ENCODE measurements around the gene RFT1.

Gene RFT1

DNA sequence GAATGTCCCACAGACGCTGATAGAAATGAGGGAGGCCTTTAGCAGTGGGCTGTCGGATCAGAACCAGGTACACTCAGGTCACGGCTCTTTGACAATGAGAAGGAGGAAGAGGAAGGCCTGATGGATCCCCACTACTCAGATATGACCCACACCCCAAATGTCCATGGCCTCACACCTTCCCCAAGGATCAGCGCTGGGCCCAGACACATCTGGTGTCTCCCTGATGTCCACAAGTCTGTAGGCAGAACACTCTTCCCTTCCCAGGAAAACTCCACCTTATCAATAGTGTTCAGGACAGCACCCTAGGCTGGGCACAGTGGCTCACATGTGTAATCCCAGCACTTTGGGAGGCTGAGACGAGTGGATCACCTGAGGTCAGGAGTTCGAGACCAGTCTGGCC, 51.1 kb downstream of the RFT1 start:
- TF ChIP-seq TARDBP (IDR thresholded peaks at IDR 0.05) (no peak), ZNF384 (IDR thresholded peaks at IDR 0.05) (no peak), ARNT (IDR thresholded peaks at IDR 0.05) (no peak), L3MBTL2 (conservative IDR thresholded peaks at IDR 0.05) (no peak), LEF1 (IDR thresholded peaks at IDR 0.05; ENCODE audit: borderline replicate concordance) (no peak), BHLHE40 (IDR thresholded peaks at IDR 0.05; ENCODE audit: borderline replicate concordance) (no peak), FOXA1 (IDR thresholded peaks at IDR 0.05) (no peak), ELF4 (IDR thresholded peaks at IDR 0.05) (no peak), NFRKB (IDR thresholded peaks at IDR 0.05) (no peak), FOXK2 (IDR thresholded peaks at IDR 0.05) (no peak), SUZ12 (IDR thresholded peaks at IDR 0.05) (no peak), CTBP1 (IDR thresholded peaks at IDR 0.05; ENCODE audit: borderline replicate concordance) (no peak)
- TF ChIP-seq, protein P1, sequence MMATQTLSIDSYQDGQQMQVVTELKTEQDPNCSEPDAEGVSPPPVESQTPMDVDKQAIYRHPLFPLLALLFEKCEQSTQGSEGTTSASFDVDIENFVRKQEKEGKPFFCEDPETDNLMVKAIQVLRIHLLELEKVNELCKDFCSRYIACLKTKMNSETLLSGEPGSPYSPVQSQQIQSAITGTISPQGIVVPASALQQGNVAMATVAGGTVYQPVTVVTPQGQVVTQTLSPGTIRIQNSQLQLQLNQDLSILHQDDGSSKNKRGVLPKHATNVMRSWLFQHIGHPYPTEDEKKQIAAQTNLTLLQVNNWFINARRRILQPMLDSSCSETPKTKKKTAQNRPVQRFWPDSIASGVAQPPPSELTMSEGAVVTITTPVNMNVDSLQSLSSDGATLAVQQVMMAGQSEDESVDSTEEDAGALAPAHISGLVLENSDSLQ (IDR thresholded peaks at IDR 0.05), result no peak
- ChIA-PET CTCF (no interaction called here), POLR2A (no interaction called here)
- no peak for DNase-seq (ENCODE audit: extremely low spot score)

DNA sequence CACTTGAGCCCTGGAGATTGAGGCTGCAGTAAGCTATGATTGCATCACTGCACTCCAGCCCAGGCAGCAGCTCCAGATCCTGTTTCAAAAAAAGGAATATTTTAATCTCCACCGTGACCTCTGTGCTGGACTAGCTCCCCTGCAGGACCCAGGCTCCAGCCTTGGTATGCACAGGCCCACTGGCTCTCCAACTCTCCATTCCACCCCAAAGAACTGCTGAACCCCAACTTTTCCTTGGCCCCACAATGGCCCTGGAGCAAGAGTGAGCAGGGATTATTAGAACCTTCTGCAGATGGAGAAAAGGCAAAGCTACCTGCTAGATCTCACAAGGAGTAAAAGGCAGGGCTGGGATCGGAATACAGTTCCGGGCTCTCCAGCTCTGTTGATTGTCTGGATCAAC, 51.6 kb downstream of the RFT1 start:
- ChIA-PET POLR2A (no interaction called here), CTCF (interaction anchor here (0.6 kb wide), 1 partner anchor 123 kb away, joined by 3 read pairs; no protein-coding TSS in a partner anchor)
- TF ChIP-seq SUZ12 (IDR thresholded peaks at IDR 0.05), result no peak
- no peak for TF ChIP-seq FOXK2 (IDR thresholded peaks at IDR 0.05)
- TF ChIP-seq BHLHE40 (IDR thresholded peaks at IDR 0.05; ENCODE audit: borderline replicate concordance), result no peak
- TF ChIP-seq, protein P1 (IDR thresholded peaks at IDR 0.05), result no peak
- DNase-seq (ENCODE audit: extremely low spot score), result no peak

DNA sequence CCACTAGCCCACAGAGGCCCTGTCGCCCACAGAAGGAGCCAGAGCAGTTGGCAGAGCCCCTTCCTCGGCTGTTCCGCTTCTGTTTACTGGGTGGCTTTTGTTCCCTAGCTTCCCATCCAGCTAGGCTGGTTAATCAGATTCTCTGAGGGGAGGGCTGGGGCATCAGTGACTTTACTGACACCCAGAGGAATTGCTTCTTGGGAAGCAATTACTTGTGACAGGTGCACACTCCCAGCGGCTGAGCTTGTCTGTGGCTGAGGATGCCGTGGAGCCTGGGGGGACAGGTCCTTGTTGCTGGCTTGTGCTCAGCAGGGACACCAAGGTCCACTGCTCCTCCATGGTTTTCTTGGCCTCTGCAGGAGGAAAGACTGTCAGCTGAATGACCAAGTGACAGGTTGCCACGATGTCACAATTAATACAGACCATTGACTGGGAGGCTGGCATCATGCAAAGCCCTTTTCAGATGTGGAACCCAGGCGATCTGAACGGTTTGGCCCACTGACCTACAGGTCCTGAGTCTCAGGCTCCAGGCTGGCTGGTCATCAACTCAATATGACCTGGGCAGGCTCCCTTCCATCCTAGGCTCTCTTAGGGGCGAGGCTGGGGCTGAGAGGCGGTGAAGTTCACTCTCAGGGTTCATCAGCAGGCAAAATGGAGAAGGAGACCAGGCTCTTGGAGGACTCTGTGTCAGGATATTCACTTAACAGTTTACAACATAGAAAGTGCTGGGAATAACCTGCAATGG, 52.6 kb downstream of the RFT1 start:
- POLR2A ChIA-PET, result no interaction called here
- CTCF ChIA-PET, result no interaction called here
- no peak for DNase-seq (ENCODE audit: extremely low spot score)

DNA sequence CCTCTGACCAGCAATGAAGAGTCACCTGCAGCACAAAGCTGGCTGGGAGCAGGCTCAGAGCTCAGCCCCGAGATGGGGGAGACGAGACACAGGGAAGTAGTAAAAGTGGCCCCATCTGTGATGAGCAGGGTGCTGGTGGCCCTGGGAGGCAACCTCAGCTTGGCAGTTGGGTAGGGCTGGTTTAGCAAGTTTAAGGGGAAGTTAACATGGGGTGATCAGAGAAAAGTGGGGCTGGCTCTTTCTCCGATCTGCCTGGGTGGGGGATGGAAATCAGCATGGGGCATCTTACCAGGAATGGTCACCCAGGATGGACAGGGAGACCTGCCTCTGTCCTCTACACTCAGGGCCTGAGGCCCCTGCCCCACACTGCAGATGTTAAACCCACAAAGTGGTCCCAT, 54.5 kb downstream of the RFT1 start:
- DNase-seq (ENCODE audit: extremely low spot score), result no peak
- ChIA-PET POLR2A (no interaction called here), CTCF (no interaction called here)
- no peak for TF ChIP-seq HDGF (IDR thresholded peaks at IDR 0.05; ENCODE audit: borderline replicate concordance)
- no peak for TF ChIP-seq LEF1 (IDR thresholded peaks at IDR 0.05; ENCODE audit: borderline replicate concordance)
- no peak for TF ChIP-seq ZNF384 (IDR thresholded peaks at IDR 0.05)
- TF ChIP-seq FOXK2 (IDR thresholded peaks at IDR 0.05), result no peak
- TF ChIP-seq NFRKB (IDR thresholded peaks at IDR 0.05), result no peak
- TF ChIP-seq FOXA1 (IDR thresholded peaks at IDR 0.05), result no peak
- no peak for TF ChIP-seq ARNT (IDR thresholded peaks at IDR 0.05)
- TF ChIP-seq, protein P1 (IDR thresholded peaks at IDR 0.05), result no peak

More for the DNA sequence above, 52.6 kb downstream of the RFT1 start:
- TF ChIP-seq TARDBP (IDR thresholded peaks at IDR 0.05) (no peak), FOXM1 (IDR thresholded peaks at IDR 0.05; ENCODE audit: borderline replicate concordance) (no peak), L3MBTL2 (conservative IDR thresholded peaks at IDR 0.05) (no peak)
- TF ChIP-seq, protein P1 (IDR thresholded peaks at IDR 0.05), result no peak

DNA sequence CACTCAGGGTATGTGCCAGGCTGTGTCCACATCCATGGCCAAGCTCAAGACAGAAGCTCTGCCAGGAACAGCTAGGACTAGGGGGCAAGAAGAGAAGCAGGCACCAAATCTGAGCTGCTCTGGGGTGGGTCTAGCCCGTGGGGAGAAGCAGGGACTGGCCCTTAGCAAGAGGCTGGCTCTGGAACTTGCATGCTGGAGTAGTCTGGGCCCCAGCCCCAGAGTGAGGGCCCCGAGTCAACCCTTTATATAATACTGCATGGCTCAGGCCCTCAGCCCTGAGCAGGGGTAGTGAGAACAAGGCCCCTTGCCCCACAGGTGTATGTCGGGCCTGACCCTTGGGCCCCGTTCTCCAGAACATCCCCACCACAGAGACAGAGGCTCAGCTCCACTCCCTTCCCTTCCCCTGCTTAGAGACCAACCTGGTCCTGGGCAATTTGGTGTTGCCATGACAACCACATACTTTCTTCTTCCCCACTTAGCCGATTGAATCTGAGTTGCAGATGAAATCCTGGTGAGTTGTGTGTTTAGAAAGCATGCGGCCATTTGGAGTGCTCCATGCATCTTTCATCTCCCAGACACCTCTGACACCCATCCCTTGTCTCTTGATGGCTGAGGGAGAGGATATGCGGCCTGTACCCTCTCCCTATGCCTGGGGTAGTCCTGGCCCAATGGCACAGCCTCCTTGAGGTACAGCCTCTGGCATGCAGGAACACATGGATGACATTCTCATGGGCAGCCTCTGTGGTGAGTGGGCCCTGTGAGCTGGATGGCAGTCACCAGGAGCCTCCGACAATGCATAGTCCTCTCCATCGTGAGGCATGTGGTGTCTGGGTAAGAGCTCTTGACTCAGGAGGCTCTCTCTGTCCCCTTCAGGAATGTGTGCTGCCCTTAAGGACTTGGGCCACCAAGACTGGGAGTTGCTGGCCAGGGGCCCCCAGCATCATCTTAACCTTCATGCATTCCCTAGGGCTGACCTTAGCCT, 55.2 kb downstream of the RFT1 start:
- no peak for DNase-seq (ENCODE audit: extremely low spot score)
- no peak for TF ChIP-seq SUZ12 (IDR thresholded peaks at IDR 0.05)
- TF ChIP-seq ZNF384 (IDR thresholded peaks at IDR 0.05), result no peak
- TF ChIP-seq FOXK2 (IDR thresholded peaks at IDR 0.05), result no peak
- TF ChIP-seq SP1 (IDR thresholded peaks at IDR 0.05), result no peak
- no peak for TF ChIP-seq FOXA1 (IDR thresholded peaks at IDR 0.05)
- TF ChIP-seq ELF4 (IDR thresholded peaks at IDR 0.05), result no peak
- TF ChIP-seq NFRKB (IDR thresholded peaks at IDR 0.05), result no peak
- no peak for TF ChIP-seq CTBP1 (IDR thresholded peaks at IDR 0.05; ENCODE audit: borderline replicate concordance)
- no peak for TF ChIP-seq FOXM1 (IDR thresholded peaks at IDR 0.05; ENCODE audit: borderline replicate concordance)
- TF ChIP-seq HDGF (IDR thresholded peaks at IDR 0.05; ENCODE audit: borderline replicate concordance), result no peak
- TF ChIP-seq L3MBTL2 (conservative IDR thresholded peaks at IDR 0.05), result no peak
- no peak for TF ChIP-seq LEF1 (IDR thresholded peaks at IDR 0.05; ENCODE audit: borderline replicate concordance)
- no peak for TF ChIP-seq BHLHE40 (IDR thresholded peaks at IDR 0.05; ENCODE audit: borderline replicate concordance)
- no peak for TF ChIP-seq ARNT (IDR thresholded peaks at IDR 0.05)
- TF ChIP-seq, protein P1 (IDR thresholded peaks at IDR 0.05), result no peak
- no peak for TF ChIP-seq TARDBP (IDR thresholded peaks at IDR 0.05)
- ChIA-PET POLR2A (no interaction called here), CTCF (no interaction called here)
